ENCODE measurements around the gene DPF1.
"Not testable (repeated sequence)": the region's sequence is repeated elsewhere in the genome, so short reads cannot be mapped to it uniquely, and the experiment has no call there.

DPF1 gene

DNA sequence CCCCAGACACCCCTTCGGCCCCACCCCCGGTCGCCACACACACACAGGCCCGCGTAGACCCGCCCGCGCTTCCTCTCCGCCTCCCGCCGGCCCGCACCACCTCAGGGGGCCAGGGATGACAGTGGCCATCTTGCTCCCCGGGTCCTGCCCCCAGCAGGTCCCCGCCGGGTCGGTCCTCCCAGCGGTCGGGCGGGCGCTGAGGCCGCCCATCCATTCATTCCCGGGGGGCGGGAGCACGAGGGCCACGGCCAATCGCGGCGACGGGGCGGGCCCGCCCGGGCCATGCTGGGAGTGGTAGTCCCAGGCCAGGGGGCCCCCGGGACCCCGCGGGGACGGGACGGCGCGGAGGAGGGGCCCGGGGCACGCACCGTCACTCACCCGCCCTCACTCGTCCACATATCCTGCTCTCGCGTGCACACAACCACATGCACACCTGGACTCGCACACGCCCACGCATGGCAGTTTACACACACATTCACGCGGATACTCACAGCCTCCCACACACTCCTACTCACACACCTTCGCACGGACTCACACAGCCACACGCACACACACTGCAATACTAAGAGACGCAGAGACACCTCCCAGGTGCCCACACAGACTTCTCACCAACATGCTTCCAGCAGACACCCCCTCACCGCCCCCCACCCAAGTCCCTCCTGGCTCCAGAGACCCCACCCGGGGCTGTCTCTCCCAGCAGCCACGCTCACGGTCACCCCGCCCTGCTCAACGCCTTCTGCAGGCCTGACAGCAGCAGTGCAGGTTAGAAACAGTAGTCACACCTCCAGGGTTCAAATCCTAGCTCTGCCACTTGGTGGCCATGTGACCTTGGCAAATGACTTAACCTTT, at the start of gene DPF1:
Gene DPF1 (minus strand): TSS at position 209 of the 849 bp plus-strand sequence. CDS start 80 bp downstream, at position 129.
- Mint-ChIP-seq H3K27ac (no peak within 1 kb of the TSS), H3K9me3 (no peaks in the 10 kb centered on the region), H3K36me3 (ENCODE audit: low read depth) (no peaks in the 10 kb centered on the region), H3K27me3 (peaks cover 67% of the 10 kb centered on the region), H3K4me1 (peaks cover 21% of the 10 kb centered on the region), H3K4me3 (peak within 1 kb of the TSS; percentile 74)
- peak; percentile 77 for ATAC-seq
- DNase-seq = peak; percentile 70

DNA sequence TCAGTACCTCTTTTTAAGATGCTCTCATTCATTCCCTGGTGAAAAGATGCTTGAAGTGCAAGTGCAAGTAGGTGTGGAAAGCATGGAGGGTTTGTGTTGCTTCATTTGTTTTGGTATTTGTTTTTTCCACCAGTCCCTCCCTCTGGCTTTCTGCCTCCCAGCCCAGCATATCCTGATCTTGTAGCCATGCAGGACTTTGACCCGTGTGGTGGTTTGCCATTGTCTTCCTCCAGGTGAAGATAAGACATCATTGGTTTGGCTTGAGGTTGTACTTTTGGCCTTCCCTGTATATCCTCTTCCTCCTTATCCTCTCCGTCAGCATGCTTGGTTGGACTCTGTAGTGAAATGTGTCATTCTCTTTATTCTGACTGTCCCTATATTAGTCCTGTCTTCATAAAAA, 49.5 kb upstream of the DPF1 start:
- no peak for ATAC-seq
- Mint-ChIP-seq H3K9me3 (no peaks in the 10 kb centered on the region), H3K27me3 (no peaks in the 10 kb centered on the region), H3K27ac (no peak overlapping the region), H3K4me3 (no peak overlapping the region), H3K36me3 (ENCODE audit: low read depth) (no peaks in the 10 kb centered on the region), H3K4me1 (peaks cover 7% of the 10 kb centered on the region)
- DNase-seq = no peak

DNA sequence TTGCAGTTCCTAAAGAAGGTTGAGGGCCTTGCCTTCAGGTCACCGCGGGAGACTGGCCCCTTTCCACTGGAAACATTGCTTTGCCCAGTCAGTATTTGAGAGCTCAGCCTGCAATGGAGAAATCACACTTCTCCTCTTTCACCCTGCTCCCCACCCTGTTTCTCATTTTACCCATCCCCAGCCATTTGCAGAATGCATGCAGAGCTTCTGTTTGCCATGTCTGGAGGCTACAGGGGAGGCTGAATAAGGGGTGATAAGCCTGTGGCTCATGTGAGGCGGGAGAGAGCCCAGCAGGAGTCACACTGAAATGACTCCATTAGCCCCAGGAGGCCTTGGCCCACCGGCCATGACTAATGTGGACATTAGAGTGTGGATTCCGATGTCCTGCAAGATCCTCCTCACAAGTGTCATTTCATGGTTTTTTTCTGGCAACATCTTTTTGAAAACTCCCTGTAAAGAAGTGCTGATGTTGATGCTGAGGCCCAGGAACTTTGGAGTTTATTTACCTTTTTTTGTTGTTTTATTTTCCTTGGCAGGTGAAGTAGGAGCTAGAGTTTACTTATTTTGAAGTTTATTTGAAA, 46.7 kb upstream of the DPF1 start:
- Mint-ChIP-seq H3K27me3 (no peaks in the 10 kb centered on the region), H3K4me1 (peaks cover 13% of the 10 kb centered on the region), H3K9me3 (no peaks in the 10 kb centered on the region), H3K36me3 (ENCODE audit: low read depth) (no peaks in the 10 kb centered on the region), H3K27ac (no peak overlapping the region), H3K4me3 (no peak overlapping the region)
- ATAC-seq (no peak), DNase-seq (no peak)

DNA sequence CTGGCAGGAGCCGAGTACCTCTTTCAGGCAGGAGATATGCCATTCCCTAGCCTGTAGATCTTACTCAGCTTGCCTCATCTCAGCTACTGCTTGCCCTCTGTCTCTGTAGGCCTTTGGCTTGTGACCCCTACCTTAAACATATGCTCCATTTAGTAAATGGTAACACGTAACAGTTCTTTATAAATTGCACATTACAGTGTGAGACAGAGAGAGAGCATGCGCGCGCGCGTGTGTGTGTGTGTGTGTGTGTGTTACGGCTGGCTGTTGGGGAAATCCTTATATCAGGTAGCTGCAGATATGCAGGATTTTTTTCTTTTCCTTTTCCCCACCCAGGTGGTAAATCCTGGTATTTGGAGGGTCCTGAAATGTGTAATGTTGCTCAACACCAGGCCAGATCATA, 44.5 kb upstream of the DPF1 start:
- Mint-ChIP-seq H3K4me1 (peaks cover 27% of the 10 kb centered on the region), H3K4me3 (no peak overlapping the region), H3K27ac (no peak overlapping the region), H3K36me3 (ENCODE audit: low read depth) (no peaks in the 10 kb centered on the region), H3K27me3 (peaks cover 2% of the 10 kb centered on the region), H3K9me3 (no peaks in the 10 kb centered on the region)
- no peak for ATAC-seq
- no peak for DNase-seq

DNA sequence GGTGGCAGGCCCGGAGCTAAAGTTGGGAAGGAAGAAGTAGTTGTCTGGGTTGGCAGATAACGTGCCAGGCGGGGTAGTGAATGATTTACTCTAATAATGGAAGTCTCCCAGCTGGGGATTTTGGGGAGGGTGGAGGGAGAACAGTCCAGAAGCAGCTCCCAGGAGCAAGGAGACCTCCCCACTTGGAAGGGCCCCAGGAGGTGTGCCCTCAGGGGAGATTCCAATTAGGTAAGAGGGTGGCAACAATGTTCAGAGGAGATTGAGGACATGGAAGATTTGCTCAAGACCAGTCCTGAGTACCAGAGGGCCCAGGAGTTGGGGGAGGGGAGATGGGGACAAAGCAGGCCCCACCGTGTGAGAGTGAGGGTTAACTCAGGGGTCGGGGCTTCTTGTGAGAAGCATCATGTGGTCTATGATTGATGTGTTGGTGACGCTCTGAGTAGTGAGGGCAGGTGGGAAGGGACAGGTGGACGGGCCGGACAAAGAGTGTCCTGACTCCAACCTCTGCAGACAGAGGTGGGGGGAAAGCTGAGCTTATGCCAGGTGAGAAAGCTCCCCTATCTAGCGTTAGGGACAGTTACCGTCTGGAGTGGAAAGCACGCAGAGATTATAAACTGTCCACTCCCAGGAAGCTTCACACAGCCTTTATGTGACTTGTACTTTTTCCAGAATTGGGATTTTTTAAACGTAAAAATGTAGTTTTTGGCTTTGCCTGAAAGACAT, 43.9 kb upstream of the DPF1 start:
- Mint-ChIP-seq H3K9me3 (no peaks in the 10 kb centered on the region), H3K4me3 (no peak overlapping the region), H3K36me3 (ENCODE audit: low read depth) (no peaks in the 10 kb centered on the region), H3K4me1 (peaks cover 32% of the 10 kb centered on the region), H3K27me3 (peaks cover 2% of the 10 kb centered on the region), H3K27ac (no peak overlapping the region)
- ATAC-seq (no peak), DNase-seq (no peak)

DNA sequence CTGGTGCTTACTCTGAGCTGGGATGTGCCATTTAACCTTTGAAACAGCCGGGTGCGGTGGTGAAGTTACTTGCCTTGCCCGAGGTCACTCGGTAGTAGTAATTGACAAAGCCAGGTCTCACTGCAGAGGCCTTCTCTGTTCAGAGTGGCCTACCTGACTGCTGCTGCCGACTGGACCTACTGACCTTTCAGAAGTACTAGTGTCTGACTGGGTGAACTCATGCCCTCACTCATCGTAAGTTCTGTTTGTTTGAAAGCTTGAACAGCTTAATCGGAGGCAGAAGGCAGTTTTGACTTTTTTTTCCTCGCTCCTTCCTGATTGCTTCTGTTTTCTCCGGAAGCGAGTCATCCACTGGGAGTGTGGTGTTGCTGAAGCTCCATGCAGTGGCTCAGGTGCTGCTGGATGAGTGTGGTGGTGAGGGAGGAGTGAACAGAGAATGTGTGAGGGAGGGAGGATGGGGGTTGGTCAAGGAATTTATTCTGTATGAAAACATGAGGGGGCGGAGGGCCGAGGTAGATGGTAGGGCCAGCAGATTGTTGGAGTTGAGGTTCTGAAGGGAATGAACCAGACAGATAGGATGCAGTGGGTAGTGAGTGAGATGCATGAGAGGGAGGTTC, 43.1 kb upstream of the DPF1 start:
- DNase-seq (no peak), ATAC-seq (no peak)
- Mint-ChIP-seq H3K27me3 (peaks cover 2% of the 10 kb centered on the region), H3K9me3 (no peaks in the 10 kb centered on the region), H3K4me1 (peaks cover 33% of the 10 kb centered on the region), H3K27ac (no peak overlapping the region), H3K4me3 (no peak overlapping the region), H3K36me3 (ENCODE audit: low read depth) (no peaks in the 10 kb centered on the region)

DNA sequence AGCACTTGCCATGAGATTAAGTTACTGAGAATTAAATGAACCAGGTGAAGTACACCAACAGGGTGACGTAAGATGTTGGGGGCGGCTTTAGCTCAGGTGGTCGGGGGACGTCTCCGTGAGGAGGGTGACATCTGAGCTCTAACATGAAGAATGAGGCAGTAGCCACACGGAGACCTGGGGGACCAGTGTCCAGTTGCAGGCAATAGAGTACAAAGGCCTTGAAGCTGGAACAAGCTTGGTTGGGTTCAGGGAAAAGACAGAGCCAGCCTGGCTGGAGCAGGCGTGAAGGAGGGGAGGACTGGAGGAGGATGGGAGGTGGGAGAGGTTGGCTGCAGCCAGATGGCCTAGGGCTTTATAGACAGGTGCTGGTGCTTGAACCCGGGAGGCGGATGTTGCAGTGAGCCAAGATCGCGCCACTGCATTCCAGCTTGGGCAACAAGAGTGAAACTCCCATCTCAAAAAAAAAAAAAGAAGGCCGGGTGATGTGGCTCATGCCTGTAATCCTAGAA, 42.0 kb upstream of the DPF1 start:
- Mint-ChIP-seq H3K9me3 (no peaks in the 10 kb centered on the region), H3K27me3 (peaks cover 2% of the 10 kb centered on the region), H3K36me3 (ENCODE audit: low read depth) (no peaks in the 10 kb centered on the region), H3K4me1 (peaks cover 33% of the 10 kb centered on the region), H3K4me3 (peak overlapping the region; percentile 82), H3K27ac (peak overlapping the region; percentile 81)
- DNase-seq (no peak), ATAC-seq (no peak)

DNA sequence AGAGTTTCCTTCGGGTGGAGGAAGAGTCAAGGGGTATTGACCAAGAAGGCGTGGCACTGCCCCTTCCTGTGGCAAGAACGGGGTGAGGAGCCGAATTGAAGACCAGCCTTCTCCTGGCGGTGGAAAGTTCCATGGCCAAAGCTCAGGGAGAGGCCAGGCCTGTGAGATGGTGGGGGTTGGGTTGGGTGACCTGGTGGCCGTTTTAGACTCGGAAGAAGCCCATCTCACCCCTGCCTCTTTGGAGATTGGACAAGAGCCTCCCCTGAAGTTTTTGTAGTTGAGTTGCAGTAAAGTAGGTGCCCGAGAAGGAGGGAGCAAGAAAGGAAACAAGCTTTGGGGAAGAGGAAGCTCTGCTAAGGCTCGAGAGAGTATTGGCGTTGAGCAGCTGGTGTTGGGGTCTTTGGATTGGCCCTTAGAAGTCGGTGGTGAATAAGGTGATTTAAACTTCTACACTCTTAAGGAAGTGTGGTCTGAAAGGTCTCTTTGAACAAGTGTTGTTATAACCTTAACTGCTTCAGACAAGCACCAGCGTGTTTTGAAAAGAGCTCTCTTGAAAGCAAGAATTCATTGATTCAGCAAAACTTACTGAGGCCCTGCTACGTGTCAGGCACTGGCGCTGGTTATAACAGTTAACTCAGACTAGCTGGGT, 41.3 kb upstream of the DPF1 start:
- Mint-ChIP-seq H3K27me3 (peaks cover 2% of the 10 kb centered on the region), H3K4me1 (peaks cover 32% of the 10 kb centered on the region), H3K9me3 (no peaks in the 10 kb centered on the region), H3K27ac (peak overlapping the region; percentile 81), H3K36me3 (ENCODE audit: low read depth) (no peaks in the 10 kb centered on the region), H3K4me3 (peak overlapping the region; percentile 82)
- no peak for DNase-seq
- no peak for ATAC-seq

DNA sequence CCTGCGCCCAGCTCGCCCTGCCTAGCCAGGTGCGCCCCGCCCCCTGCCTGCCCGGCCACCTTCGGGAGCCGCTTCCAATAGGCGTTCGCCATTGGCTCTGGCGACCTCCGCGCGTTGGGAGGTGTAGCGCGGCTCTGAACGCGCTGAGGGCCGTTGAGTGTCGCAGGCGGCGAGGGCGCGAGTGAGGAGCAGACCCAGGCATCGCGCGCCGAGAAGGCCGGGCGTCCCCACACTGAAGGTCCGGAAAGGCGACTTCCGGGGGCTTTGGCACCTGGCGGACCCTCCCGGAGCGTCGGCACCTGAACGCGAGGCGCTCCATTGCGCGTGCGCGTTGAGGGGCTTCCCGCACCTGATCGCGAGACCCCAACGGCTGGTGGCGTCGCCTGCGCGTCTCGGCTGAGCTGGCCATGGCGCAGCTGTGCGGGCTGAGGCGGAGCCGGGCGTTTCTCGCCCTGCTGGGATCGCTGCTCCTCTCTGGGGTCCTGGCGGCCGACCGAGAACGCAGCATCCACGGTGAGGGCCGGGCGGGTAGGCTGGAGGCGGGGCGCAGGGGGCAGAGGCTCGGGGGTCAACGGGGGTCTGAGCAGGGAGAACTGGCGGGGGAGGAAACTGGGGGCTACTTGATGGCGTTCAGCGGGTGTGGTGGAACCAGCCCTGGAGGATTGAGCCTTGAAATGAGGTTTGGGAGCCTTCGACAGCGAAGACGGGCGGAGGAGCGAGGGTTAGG, 40.6 kb upstream of the DPF1 start, which contains the start of gene SPINT2:
Gene SPINT2 (plus strand): TSS at position 88 of the 727 bp plus-strand sequence. CDS start 320 bp downstream, at position 408.
- H3K36me3 Mint-ChIP-seq (ENCODE audit: low read depth) = no peaks in the 10 kb centered on the region
- peaks cover 2% of the 10 kb centered on the region for H3K27me3 Mint-ChIP-seq
- H3K4me1 Mint-ChIP-seq = peaks cover 27% of the 10 kb centered on the region
- H3K4me3 Mint-ChIP-seq = peak within 1 kb of the TSS; percentile 82
- ATAC-seq (peak; percentile 26), DNase-seq (peak; percentile 55)
- no peaks in the 10 kb centered on the region for H3K9me3 Mint-ChIP-seq
- H3K27ac Mint-ChIP-seq = peak within 1 kb of the TSS; percentile 88

DNA sequence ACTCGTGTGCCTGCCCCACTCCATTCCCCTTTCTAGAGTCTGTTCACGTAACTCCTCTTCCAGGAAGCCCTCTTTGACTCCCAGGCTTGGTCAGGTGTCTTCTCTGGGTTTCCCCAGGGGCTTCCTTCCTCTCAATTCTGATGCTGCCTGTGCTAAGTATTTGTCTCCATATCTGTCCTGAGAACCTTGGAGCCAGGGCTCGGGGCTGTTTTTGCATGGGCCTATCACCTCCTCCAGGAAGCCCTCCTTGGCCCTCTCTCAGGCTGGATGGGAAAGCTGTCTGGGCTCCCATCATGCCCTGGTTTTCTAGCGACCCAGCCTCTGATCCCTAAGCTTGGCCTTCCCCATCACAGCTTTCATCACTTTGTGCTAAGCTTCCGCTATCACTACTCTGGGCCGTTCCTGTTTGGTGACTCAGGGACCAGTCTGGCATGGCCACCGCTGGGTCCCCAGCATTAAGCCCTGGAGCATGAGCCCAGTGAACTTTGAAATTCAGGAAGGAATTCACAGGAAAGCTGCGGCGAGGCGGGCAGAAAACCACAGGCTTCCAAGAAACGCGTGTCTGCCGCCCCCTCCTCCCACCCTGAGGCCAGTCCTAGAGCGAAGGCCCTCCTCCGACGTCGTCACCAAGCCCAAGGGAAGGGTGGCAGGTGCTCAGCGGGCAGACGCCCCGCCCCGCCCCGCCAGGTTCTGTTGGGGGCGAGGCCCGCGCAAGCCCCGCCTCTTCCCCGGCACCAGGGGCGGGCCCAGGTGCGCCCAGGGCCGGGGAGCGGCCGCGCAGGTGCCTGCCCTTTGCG, 39.9 kb upstream of the DPF1 start:
- H3K27me3 Mint-ChIP-seq = peaks cover 2% of the 10 kb centered on the region
- peak overlapping the region; percentile 88 for H3K27ac Mint-ChIP-seq
- no peaks in the 10 kb centered on the region for H3K36me3 Mint-ChIP-seq (ENCODE audit: low read depth)
- peak; percentile 72 for DNase-seq
- no peaks in the 10 kb centered on the region for H3K9me3 Mint-ChIP-seq
- ATAC-seq = peak; percentile 81
- peaks cover 31% of the 10 kb centered on the region for H3K4me1 Mint-ChIP-seq
- H3K4me3 Mint-ChIP-seq = peak overlapping the region; percentile 78

DNA sequence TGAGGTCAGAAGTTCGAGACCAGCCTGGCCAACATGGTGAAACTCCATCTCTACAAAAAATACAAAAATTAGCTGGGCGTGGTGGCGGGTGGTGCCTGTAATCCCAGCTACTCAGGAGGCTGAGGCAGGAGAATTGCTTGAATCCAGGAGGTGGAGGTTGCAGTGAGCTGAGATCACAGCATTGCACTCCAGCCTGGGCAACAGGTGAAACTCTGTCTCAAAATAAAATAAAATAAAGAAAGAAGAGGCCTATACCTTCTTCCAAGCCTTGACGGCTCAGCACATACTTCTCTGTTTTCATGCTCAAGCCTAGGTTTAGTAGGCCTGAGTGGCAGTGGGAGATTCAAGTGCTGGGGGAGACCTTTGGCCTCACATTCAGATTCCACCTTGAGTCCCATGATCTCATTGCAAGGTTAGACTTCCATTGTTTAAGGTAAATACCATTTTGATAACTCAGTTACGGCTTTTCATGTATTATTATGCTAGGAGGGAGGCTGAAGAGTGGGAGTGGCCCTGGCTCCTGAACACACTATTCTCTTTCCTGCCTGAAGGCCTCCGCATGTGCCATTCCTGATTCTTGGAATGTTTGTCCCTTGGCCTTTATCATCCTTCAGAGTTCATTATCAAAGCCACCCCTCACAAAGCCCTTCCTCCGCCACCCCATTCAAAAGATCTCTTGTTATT, 38.7 kb upstream of the DPF1 start:
- Mint-ChIP-seq H3K36me3 (ENCODE audit: low read depth) (no peaks in the 10 kb centered on the region), H3K27ac (peak overlapping the region; percentile 31), H3K27me3 (peaks cover 5% of the 10 kb centered on the region), H3K9me3 (no peaks in the 10 kb centered on the region), H3K4me1 (peaks cover 31% of the 10 kb centered on the region), H3K4me3 (peak overlapping the region; percentile 29)
- DNase-seq (no peak), ATAC-seq (no peak)

DNA sequence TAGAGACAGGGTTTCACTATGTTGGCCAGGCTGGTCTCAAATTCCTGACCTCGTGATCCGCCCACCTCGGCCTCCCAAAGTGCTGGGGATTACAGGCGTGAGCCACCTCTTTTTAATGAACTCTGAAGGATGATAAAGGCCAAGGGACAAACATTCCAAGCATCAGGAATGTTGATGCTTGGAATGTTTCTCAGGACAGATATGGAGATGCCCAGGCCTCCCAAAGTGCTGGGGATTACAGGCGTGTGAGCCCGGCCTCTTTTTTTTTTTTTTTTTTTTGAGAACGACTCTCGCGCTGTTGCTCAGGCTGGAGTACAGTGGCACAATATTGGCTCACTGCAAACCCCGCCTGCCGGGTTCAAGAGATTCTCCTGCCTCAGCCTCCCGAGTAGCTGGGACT, 37.9 kb upstream of the DPF1 start:
- not testable (repeated sequence) for H3K4me3 Mint-ChIP-seq; H3K27me3 Mint-ChIP-seq; ATAC-seq; H3K9me3 Mint-ChIP-seq; H3K36me3 Mint-ChIP-seq (ENCODE audit: low read depth); H3K27ac Mint-ChIP-seq; DNase-seq
- peaks cover 30% of the 10 kb centered on the region for H3K4me1 Mint-ChIP-seq
